ENCODE measurements around the gene SFRP5. TPM values are rescaled to one million over a fixed set of nuclear protein-coding genes. Genes with fewer than 3 reads are reported as not detected.

SFRP5 gene
- total and polyA plus RNA-seq, 2 of the 4 experiments (the other 2 are of a cell fraction): not detected

DNA sequence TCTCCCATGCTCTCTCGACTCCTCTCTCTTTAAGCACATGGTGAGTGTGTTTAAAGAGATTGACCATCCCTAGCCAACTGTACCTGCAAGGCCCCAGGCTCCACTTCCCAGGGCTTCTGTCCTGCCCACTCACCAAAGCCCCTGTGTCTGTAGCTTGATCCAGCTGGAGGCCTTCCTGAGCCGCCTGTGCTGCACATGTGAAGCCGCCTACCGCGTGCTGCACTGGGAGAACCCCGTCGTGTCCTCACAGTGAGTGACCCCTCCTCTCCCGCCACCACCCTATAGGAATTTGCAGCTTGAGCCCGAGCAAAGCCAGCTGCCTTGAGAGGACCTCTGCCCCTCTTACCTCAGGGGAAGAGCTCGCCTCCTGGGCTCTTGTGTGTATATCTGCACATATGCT lies 23.7 kb downstream of the SFRP5 start:
- peaks cover 65% of the 10 kb centered on the region for H3K36me3 ChIP-seq (ENCODE audit: control insufficient read depth, insufficient read depth, low read length)
- no peak overlapping the region for H3K23ac ChIP-seq (ENCODE audit: low read depth, low read length)
- intact Hi-C loops (cut with micrococcal nuclease) (no loop called here), dilution Hi-C loops (cut with HindIII; ENCODE audit: low sequenced_read_pairs, unreplicated experiment) (no loop called here), in situ Hi-C loops (cut with MboI; ENCODE audit: low sequenced_read_pairs) (no loop called here)
- H3K4ac ChIP-seq (ENCODE audit: low read depth, low read length): no peak overlapping the region
- no peak overlapping the region for H2AK9ac ChIP-seq (replicated peaks; ENCODE audit: low read depth, low read length, poor library complexity)
- no peak overlapping the region for H2BK120ac ChIP-seq (ENCODE audit: low read depth, low read length)
- H3K18ac ChIP-seq (ENCODE audit: low read depth, low read length): no peak overlapping the region
- H2BK15ac ChIP-seq (ENCODE audit: low read depth, low read length): no peak overlapping the region
- peaks cover 5% of the 10 kb centered on the region; the same call in 1 of the 2 replicates for H3K9me1 ChIP-seq (ENCODE audit: insufficient read depth, low read length)
- H3K9ac ChIP-seq (ENCODE audit: low read depth, low read length): no peak overlapping the region
- ATAC-seq (ENCODE audit: low read depth) (no peak), DNase-seq (no peak)
- no peak overlapping the region for H4K8ac ChIP-seq (ENCODE audit: low read depth in 2 of 2, low read length in 2 of 2)
- H3K27ac ChIP-seq (ENCODE audit: insufficient read depth, low read length): no peak overlapping the region
- no CpG with 5 or more reads among the region's 10 CpGs for WGBS, 2 experiments (ENCODE audit: extremely low coverage in 2 of 2, insufficient read length in 1 of 2)
- BruUV-seq (replicated peaks): no TSS peak
- H3K56ac ChIP-seq (ENCODE audit: extremely low read depth, insufficient read depth, low read length): no peak overlapping the region
- H2BK20ac ChIP-seq (ENCODE audit: low read depth, low read length): no peak overlapping the region
- ChIA-PET POLR2A (ENCODE audit: unreplicated experiment) (no interaction called here), CTCF (no interaction called here)
- H3K4me2 ChIP-seq (ENCODE audit: low read depth, low read length): no peak overlapping the region
- H4K20me1 ChIP-seq (ENCODE audit: insufficient read depth, low read length): peaks cover 6% of the 10 kb centered on the region
- H4K91ac ChIP-seq (ENCODE audit: insufficient read depth, low read depth, low read length): no peak overlapping the region
- H2BK5ac ChIP-seq (ENCODE audit: low read depth, low read length, poor library complexity, severe bottlenecking): no peak overlapping the region
- no peak overlapping the region for H2AFZ ChIP-seq (replicated peaks; ENCODE audit: low read length, poor library complexity)
- H4K5ac ChIP-seq (ENCODE audit: low read depth, low read length): no peak overlapping the region
- H3K9me3 ChIP-seq (ENCODE audit: control insufficient read depth, insufficient read depth, low read length): no peaks in the 10 kb centered on the region
- H3K79me1 ChIP-seq (ENCODE audit: low read depth in 1 of 2, low read length in 2 of 2): peaks cover 20 to 35% of the 10 kb centered on the region in 2 experiments
- no peak overlapping the region for H2AK5ac ChIP-seq (ENCODE audit: low read depth, low read length)
- H3K4me1 ChIP-seq (ENCODE audit: control insufficient read depth, insufficient read depth, low read length): peaks cover 2% of the 10 kb centered on the region; the same call in 1 of the 2 replicates
- no peak for TF ChIP-seq MAZ (IDR thresholded peaks at IDR 0.05; ENCODE audit: borderline replicate concordance, low read depth, low read length)
- TF ChIP-seq CEBPB (IDR thresholded peaks at IDR 0.05; ENCODE audit: low read depth, low read length): no peak
- no peak for TF ChIP-seq SMC3 (IDR thresholded peaks at IDR 0.05; ENCODE audit: low read depth, low read length)
- no peak for TF ChIP-seq RAD21 (IDR thresholded peaks at IDR 0.05; ENCODE audit: low read length)
- TF ChIP-seq ELK1 (IDR thresholded peaks at IDR 0.05; ENCODE audit: borderline replicate concordance, low read depth, low read length): no peak
- TF ChIP-seq RCOR1 (IDR thresholded peaks at IDR 0.05; ENCODE audit: insufficient replicate concordance, low read length): no peak
- TF ChIP-seq BHLHE40 (IDR thresholded peaks at IDR 0.05; ENCODE audit: low read depth, low read length): no peak
- no peak for TF ChIP-seq RFX5 (IDR thresholded peaks at IDR 0.05; ENCODE audit: low read depth, low read length)
- no peak for TF ChIP-seq CHD1 (IDR thresholded peaks at IDR 0.05; ENCODE audit: low read depth, low read length)
- no peak for TF ChIP-seq NFE2L2 (IDR thresholded peaks at IDR 0.05; ENCODE audit: low read depth, low read length)
- no peak for TF ChIP-seq MXI1 (IDR thresholded peaks at IDR 0.05; ENCODE audit: borderline replicate concordance, low read depth, low read length)
- TF ChIP-seq POLR2A (IDR thresholded peaks at IDR 0.05; ENCODE audit: low read depth, low read length): no peak
- no peak for TF ChIP-seq USF2 (IDR thresholded peaks at IDR 0.05; ENCODE audit: low read depth, low read length)
- no peak for TF ChIP-seq FOS (IDR thresholded peaks at IDR 0.05; ENCODE audit: low read depth, low read length)
- no peak for TF ChIP-seq MAFK (IDR thresholded peaks at IDR 0.05; ENCODE audit: low read depth, low read length)
- TF ChIP-seq, protein P1, sequence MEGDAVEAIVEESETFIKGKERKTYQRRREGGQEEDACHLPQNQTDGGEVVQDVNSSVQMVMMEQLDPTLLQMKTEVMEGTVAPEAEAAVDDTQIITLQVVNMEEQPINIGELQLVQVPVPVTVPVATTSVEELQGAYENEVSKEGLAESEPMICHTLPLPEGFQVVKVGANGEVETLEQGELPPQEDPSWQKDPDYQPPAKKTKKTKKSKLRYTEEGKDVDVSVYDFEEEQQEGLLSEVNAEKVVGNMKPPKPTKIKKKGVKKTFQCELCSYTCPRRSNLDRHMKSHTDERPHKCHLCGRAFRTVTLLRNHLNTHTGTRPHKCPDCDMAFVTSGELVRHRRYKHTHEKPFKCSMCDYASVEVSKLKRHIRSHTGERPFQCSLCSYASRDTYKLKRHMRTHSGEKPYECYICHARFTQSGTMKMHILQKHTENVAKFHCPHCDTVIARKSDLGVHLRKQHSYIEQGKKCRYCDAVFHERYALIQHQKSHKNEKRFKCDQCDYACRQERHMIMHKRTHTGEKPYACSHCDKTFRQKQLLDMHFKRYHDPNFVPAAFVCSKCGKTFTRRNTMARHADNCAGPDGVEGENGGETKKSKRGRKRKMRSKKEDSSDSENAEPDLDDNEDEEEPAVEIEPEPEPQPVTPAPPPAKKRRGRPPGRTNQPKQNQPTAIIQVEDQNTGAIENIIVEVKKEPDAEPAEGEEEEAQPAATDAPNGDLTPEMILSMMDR (conservative IDR thresholded peaks at IDR 0.05; ENCODE audit: low read depth, low read length): no peak
- no peak overlapping the region for H3K14ac ChIP-seq (replicated peaks; ENCODE audit: low read depth, low read length)
- no peaks in the 10 kb centered on the region for H3K27me3 ChIP-seq (ENCODE audit: control insufficient read depth, insufficient read depth, low read length)
- H3K4me3 ChIP-seq (ENCODE audit: insufficient read depth, low read depth, low read length): no peak overlapping the region

Data from IMR-90 (cell line).